Midbrain (tissue), 1 donor: ENCODE results near the gene RUNX1.
"Not testable (repeated sequence)": the region's sequence is repeated elsewhere in the genome, so short reads cannot be mapped to it uniquely, and the experiment has no call there.

Experiments used
- DNase-seq: peaks from one replicate; lab custom pipeline; 2025; lab: John Stamatoyannopoulos, UW

The RUNX1 gene

DNA sequence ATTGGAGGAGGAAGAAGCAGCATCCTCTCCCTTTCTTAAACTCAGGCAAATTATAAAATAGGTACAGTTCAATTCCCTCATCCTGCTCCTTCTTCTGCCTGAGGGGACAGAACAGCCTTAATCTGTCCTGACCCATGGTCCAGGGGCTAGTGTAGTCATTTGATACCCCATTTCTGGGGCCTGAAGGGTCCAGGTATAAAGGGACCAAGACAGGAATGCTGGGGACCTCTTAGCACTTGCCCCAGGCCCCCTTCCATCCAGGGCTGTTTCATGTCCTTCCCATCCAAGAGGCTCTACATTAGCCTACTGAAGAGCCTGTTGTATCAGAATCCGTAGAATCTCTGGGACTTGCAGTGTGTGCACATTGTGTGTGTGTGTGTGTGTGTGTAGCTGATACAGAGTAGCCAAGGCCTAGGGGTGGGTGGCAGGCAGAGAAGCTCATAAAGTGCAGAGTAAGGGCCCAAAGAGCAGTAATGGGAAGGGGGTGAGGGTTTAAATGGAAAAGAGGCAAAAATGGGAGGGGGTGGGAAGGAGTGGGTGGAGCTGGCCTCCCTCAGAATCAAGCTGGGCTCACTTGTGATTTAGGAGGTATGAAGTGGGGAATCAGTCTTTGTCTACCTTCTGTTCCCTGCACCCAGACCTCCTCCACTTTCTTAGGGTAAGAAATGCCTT lies 32.4 kb downstream of the RUNX1 start:
- no peak for DNase-seq

DNA sequence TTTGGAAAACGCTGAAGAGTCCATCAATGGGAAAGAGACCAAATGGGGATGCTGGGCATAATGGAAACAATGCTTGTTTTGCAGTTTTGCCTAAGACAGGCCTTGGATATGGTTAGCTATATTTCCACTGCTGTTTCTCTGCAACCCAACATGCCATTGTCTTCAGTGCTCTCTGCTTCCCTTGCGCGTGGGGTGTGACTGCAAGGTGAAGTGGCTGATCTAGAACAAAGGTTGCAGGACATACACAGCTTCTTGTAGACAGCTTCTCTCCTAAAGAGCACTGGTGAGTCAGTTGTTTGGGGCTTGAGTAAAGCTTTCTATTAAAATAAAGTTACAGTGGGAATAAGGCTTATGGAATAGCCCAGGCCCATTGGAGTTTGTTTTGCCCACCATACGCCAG lies 33.0 kb downstream of the RUNX1 start:
- DNase-seq = no peak

DNA sequence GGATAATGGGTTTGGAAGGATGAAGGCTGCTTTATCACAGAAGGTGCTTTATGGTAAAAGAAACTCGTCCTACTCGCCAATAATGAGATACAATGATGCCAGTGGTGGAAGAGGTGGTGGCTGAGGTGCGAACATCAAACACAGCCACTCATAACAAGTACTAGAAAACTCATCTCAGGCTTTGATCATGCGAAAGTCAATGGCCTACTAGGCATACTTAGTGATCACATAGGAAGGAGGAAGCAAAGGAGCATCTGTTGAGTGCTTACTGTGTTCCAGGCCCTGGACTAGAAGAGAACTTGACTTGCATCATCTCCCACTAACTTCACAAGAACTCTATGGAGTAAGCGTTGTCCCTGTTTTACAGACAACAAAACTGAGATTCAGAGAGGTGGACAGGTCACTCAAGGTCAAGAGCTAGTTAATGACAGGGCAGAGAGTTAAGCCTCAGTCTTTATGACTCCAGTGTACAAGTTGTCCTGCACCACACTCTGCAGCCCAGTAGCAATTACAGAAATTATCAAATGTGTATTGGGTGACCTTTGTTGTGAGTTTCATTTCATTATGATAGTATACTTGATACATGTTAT lies 33.6 kb downstream of the RUNX1 start:
- DNase-seq = no peak

DNA sequence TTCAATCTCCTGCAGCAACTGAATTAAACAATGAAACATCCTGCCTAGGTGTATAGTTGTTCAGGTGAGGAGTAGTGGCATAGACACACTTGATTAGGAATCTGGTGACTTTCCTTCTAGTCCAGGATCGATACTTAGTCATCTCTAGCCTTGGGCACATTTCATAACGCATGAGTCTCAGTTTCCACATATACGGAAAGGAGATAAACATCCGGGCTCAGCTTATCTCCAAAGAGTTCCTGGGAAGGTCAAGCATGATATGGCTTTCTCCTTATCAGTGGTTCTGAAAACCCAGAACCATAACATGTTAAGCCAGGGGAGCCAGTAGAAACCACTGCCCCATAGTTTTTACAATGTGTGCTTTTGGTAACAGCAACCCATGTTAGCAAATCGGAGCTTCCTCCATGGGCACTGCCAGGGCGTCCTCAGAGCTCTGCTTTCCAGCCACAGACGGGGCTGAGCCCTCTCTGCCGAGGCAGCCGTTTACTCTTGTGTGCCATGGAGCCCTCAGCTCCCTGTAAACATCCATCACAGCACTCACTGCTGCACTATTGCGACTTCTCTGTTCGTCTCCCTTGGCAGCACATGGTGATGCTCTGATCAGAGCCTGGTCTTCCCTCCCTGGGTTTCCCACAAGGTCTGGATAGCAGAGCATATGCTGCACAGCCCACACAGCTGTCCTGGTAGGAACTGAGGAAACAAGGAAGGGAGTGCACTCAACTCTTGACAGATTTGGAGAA lies 34.6 kb downstream of the RUNX1 start:
- DNase-seq = no peak

DNA sequence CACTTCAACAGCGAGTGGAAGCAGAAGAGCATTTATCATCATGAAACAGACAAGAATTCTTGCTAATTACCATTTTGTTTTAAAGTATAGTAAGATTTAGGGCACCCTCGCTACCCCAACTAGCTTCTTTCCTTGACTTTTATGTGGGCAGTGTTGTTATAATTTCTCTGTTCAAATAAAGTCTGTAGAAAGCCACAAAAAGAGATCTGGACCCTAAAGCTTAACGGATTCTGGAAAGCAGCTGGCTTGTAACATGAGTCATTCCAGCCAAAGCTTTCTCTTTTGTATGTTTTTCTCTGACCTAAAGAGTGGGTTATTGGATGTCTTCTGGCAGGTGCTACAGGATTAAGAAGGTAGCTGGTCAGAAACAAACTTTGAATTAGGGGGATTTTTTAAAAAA lies 37.4 kb downstream of the RUNX1 start:
- DNase-seq = no peak

- no peak for DNase-seq
Measured at GRCh38 chr21:35010447-35010846, 38.7 kb downstream of the RUNX1 start.

GRCh38 chr21:35007348-35007747 lies 41.8 kb downstream of the RUNX1 start:
- DNase-seq = no peak

DNA sequence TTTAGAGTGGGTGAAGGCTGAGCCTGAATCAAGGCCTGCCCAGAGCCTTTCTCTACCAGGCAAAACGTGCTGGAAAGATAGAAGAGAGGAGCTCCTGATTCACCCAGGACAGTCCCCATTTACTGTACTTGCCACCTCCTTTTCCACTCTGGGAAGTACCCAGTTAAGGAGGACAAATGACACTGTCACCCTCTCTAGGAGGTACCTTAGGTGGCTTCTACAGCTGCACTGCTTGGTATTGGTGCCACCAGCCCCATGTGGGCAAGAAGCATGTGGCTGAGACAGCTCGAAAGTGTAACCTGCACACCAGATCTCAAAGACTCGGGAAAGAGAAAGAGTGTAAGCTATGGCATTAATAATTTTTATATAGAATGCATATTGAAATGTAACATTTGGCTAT lies 42.3 kb downstream of the RUNX1 start:
- no peak for DNase-seq

DNA sequence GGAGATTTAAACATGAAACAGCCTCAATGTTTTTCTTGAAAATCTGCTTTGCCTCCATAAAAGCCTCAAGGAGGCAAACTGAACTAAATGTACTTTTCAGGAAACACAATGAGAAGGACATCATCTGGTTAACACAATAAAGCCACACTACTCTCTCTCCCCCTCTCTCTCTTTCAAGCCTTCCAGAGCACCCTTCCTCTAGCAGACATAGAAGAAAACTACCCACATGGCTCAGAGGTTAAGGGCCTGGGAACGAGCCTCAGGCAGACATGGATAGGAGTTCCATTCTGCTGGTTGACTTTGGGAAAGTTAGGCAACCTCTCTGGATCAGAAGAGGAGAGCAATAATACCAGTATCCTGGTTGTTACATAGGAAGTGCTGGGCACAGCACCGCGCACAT lies 42.9 kb downstream of the RUNX1 start:
- no peak for DNase-seq

- DNase-seq = no peak
Measured at GRCh38 chr21:35005560-35006224, 43.4 kb downstream of the RUNX1 start.

DNA sequence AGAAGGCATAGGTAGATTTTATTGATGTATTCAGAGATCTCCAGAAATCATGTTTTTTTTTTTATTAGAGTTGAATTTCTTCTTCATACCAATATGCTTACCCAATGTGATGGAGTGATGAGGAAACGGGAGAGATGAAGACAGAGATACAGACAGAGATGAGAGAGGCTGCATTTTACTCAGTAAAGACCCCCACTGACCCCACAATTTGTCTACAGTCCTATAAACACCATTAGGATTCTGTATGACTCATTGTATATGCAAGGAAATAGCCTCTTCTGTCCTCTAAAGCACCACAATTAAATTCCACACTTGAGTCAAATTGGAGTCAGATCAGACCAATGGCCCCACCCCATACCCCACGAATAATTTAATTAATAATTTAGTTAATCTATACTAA lies 44.0 kb downstream of the RUNX1 start:
- DNase-seq = no peak

DNA sequence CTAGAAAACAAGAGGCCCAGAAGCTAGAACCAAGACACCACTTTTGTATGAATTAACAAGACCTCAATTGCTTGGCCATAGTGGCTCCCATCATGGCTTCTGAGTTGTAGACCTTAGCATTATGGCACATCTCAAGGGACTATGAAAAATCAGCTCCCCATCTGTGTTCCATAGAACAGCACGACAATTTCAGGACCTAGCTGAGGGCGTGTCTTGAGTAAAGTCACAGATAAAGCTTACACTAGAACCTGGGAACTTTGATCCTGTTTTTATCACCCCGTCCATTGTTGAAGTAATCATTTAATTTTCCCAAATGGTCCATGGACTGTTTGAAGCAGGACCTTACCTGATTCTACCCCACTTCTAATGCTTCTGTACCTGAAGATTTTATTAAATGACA lies 44.8 kb downstream of the RUNX1 start:
- DNase-seq = no peak

GRCh38 chr21:35002879-35003722 lies 46.0 kb downstream of the RUNX1 start:
- no peak for DNase-seq

- DNase-seq = no peak
Measured at GRCh38 chr21:34999397-34999941, 49.6 kb downstream of the RUNX1 start.

GRCh38 chr21:34998176-34998575 lies 50.9 kb downstream of the RUNX1 start:
- DNase-seq = no peak

- no peak for DNase-seq
Measured at GRCh38 chr21:34997294-34997693, 51.8 kb downstream of the RUNX1 start.

- no peak for DNase-seq
Measured at GRCh38 chr21:34996304-34997101, 52.6 kb downstream of the RUNX1 start.

DNA sequence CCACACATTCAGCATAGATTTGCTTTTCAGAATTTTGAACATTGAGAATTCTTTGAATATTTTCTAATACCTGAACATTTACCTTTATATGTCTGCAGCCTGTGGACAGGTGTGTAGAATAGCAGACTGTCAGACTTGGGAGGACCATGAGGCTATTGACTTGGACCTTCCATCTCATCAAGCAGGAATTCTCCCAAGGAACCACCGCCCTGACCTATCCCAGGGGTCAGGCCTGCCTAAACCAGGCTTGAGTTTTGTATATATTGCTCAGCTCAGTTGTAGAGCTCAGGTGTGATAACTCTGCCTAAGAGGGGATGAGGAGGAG lies 53.2 kb downstream of the RUNX1 start:
- no peak for DNase-seq

DNA sequence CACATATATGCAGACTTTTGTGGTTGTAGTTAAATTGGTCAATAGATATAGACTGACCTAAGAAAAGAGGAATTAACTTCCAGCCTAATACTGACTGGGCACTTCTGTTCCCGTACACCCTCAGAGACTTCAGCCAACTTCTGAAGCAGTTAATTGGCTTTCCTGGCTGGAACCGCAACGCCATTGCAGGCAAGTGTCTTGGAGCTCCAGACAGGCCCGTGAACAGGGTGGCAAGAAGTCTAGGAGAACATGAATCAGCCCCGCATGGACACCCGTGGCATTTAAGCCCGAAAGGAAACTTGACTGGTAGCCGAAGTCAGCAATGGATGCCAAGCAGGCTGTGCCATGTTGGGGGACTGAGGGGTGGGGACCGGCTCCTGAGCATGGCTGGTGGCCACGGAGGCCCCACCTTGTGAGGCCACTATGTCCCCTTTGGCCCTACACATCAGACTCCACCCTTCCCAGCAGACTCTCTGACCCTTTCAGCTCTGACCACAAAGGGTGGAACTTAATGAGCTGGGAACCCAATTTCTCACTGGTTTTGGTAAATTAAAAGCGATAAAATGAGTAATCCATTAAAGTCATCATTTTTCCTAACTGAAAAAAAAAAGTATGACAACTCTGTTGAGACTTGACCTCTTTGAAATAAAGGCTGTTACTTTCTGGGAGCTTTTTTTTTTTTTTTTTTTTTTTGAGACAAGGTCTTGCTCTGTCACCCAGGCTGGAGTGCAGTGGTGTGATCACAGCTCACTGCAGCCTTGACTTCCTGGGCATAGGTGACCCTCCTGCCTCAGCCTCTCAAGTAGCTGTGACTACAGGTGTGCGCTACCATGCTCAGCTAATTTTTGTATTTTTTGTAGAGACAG lies 54.1 kb downstream of the RUNX1 start:
- no peak for DNase-seq

DNA sequence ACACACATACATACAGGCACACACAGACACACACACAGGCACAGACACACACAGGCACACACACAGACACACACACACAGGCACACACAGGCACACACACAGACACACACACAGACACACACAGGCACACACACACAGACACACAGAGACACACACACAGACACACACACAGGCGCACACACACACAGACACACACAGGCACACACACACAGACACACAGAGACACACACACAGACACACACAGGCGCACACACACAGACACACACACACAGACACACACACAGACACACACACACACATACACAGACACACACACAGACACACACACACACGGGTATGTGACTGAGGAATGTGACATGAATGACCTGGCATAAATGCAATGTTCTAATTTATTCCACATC lies 55.6 kb downstream of the RUNX1 start:
- DNase-seq = not testable (repeated sequence)
